Uterus (tissue), 2 donors: Measurements from ENCODE around the gene PGLYRP3.

ENCODE experiments used
- POLR2A ChIP-seq, 2 donors: fragments of 450-650 bp; IDR thresholded peaks; one replicate each; pipeline ENCODE4 v1.6.1; 2016; ENCODE audit warnings: antibody characterized with exemption in 2 of 2, mild to moderate bottlenecking in 1 of 2, moderate library complexity in 1 of 2
- TF ChIP-seq, protein P1 (sequence below), 4 experiments: fragments of 200-600 bp in 2 of 4; fragments of 450-650 bp in 2 of 4; sonication (generic) in 2 of 4; IDR thresholded peaks; one replicate each; pipeline ENCODE4 v1.5.1; 2016 to 2019; ENCODE audit warnings: antibody characterized with exemption in 4 of 4, mild to moderate bottlenecking in 2 of 4, moderate library complexity in 1 of 4

DNA sequence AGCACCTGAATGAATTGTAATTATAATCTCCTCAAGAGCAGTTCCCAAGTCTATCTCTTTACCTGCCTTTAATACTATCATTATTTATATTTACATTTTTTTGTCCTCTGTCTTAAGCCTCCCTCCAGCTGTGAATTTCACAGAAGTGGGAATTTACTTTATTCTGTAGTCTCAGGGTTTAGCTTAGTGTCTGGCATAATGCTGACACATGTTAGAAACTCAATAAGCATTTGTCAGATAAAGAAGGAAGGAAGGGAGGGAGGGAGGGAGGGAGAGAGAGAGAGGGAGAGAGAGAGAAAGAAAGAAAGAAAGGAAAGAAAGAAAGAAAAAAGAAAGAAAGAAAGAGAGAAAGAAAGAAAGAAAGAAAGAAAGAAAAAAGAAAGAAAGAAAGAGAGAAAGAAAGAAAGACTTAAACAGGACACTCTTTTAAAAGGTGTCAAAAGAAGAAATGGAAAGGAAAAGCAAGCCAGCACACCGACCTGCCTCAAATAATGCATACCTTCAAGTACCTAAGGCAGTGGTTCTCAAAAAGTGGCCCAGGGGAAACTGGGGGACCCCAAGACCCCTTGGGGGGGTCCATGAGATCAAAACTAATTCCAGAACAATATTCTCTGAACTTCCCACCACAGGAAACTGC is 37.7 kb upstream of the PGLYRP3 start:
- TF ChIP-seq, protein P1, sequence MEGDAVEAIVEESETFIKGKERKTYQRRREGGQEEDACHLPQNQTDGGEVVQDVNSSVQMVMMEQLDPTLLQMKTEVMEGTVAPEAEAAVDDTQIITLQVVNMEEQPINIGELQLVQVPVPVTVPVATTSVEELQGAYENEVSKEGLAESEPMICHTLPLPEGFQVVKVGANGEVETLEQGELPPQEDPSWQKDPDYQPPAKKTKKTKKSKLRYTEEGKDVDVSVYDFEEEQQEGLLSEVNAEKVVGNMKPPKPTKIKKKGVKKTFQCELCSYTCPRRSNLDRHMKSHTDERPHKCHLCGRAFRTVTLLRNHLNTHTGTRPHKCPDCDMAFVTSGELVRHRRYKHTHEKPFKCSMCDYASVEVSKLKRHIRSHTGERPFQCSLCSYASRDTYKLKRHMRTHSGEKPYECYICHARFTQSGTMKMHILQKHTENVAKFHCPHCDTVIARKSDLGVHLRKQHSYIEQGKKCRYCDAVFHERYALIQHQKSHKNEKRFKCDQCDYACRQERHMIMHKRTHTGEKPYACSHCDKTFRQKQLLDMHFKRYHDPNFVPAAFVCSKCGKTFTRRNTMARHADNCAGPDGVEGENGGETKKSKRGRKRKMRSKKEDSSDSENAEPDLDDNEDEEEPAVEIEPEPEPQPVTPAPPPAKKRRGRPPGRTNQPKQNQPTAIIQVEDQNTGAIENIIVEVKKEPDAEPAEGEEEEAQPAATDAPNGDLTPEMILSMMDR (IDR thresholded peaks at IDR 0.05): no peak
- TF ChIP-seq POLR2A (IDR thresholded peaks at IDR 0.05): no peak
